ENCODE results near the gene SHISA9.

SHISA9 gene

GRCh38 chr16:13098536-13098935, 197.1 kb downstream of the SHISA9 start (continued):
- TF ChIP-seq POU6F1 (CRISPR knock-in tag; IDR thresholded peaks at IDR 0.05; ENCODE audit: borderline replicate concordance, low read depth), result no peak
- no peak for TF ChIP-seq TSHZ2 (CRISPR knock-in tag; IDR thresholded peaks at IDR 0.05)

DNA sequence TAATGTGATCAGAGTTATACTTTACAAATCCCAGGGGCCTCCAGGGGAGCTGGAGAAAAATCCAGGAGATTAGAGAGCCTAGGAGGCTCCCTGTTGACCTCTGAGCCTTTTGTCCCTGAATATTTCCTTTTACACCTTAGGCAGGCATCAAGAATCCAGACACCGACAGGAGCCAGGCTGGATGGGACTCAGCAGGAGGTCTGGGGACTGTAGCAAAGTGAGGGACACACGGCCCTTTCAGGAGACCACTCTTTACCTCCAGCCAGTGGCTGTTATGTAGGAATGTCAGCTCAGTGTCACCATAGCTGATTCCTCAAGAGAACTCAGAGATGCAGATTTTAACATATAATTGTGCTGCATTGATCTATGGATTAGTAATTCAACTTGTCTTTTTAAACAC, 198.4 kb downstream of the SHISA9 start:
- TF ChIP-seq ESRRG (CRISPR knock-in tag; IDR thresholded peaks at IDR 0.05) (no peak), OSR1 (CRISPR knock-in tag; IDR thresholded peaks at IDR 0.05) (no peak), SNAI2 (CRISPR knock-in tag; IDR thresholded peaks at IDR 0.05) (no peak), BACH2 (CRISPR knock-in tag; IDR thresholded peaks at IDR 0.05; ENCODE audit: borderline replicate concordance) (no peak), TCF4 (CRISPR knock-in tag; IDR thresholded peaks at IDR 0.05; ENCODE audit: borderline replicate concordance) (no peak), ZC3H10 (CRISPR knock-in tag; IDR thresholded peaks at IDR 0.05) (no peak), CREB5 (CRISPR knock-in tag; IDR thresholded peaks at IDR 0.05; ENCODE audit: low read depth) (no peak), TOX (CRISPR knock-in tag; IDR thresholded peaks at IDR 0.05; ENCODE audit: borderline replicate concordance) (no peak), ZNF8 (CRISPR knock-in tag; IDR thresholded peaks at IDR 0.05) (no peak), PPARA (CRISPR knock-in tag; IDR thresholded peaks at IDR 0.05; ENCODE audit: borderline replicate concordance) (no peak), ARNTL (CRISPR knock-in tag; IDR thresholded peaks at IDR 0.05; ENCODE audit: borderline replicate concordance, low read depth) (no peak), ZFP30 (CRISPR knock-in tag; IDR thresholded peaks at IDR 0.05) (no peak), ZNF70 (CRISPR knock-in tag; IDR thresholded peaks at IDR 0.05) (no peak), TSHZ2 (CRISPR knock-in tag; IDR thresholded peaks at IDR 0.05) (no peak), ZFP3 (CRISPR knock-in tag; IDR thresholded peaks at IDR 0.05) (no peak), POU6F1 (CRISPR knock-in tag; IDR thresholded peaks at IDR 0.05; ENCODE audit: borderline replicate concordance, low read depth) (no peak), CSDC2 (CRISPR knock-in tag; IDR thresholded peaks at IDR 0.05) (no peak)
- TF ChIP-seq, protein P1, sequence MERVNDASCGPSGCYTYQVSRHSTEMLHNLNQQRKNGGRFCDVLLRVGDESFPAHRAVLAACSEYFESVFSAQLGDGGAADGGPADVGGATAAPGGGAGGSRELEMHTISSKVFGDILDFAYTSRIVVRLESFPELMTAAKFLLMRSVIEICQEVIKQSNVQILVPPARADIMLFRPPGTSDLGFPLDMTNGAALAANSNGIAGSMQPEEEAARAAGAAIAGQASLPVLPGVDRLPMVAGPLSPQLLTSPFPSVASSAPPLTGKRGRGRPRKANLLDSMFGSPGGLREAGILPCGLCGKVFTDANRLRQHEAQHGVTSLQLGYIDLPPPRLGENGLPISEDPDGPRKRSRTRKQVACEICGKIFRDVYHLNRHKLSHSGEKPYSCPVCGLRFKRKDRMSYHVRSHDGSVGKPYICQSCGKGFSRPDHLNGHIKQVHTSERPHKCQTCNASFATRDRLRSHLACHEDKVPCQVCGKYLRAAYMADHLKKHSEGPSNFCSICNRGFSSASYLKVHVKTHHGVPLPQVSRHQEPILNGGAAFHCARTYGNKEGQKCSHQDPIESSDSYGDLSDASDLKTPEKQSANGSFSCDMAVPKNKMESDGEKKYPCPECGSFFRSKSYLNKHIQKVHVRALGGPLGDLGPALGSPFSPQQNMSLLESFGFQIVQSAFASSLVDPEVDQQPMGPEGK (CRISPR knock-in tag; IDR thresholded peaks at IDR 0.05; ENCODE audit: borderline replicate concordance), result no peak
- TF ChIP-seq, protein P2, sequence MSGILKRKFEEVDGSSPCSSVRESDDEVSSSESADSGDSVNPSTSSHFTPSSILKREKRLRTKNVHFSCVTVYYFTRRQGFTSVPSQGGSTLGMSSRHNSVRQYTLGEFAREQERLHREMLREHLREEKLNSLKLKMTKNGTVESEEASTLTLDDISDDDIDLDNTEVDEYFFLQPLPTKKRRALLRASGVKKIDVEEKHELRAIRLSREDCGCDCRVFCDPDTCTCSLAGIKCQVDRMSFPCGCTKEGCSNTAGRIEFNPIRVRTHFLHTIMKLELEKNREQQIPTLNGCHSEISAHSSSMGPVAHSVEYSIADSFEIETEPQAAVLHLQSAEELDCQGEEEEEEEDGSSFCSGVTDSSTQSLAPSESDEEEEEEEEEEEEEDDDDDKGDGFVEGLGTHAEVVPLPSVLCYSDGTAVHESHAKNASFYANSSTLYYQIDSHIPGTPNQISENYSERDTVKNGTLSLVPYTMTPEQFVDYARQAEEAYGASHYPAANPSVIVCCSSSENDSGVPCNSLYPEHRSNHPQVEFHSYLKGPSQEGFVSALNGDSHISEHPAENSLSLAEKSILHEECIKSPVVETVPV (CRISPR knock-in tag; IDR thresholded peaks at IDR 0.05), result no peak
- no peak for ATAC-seq
